Fibroblast of skin of left biceps (primary cell): ENCODE data around the gene PERP.
"Not testable (repeated sequence)": the region's sequence is repeated elsewhere in the genome, so short reads cannot be mapped to it uniquely, and the experiment has no call there.

Experiments used
- DNase-seq, 2 experiments: peaks; one replicate each; pipeline ENCODE4 v3.0.0-alpha.2; 2013; ENCODE audit warnings: low read depth in 2 of 2

The PERP gene

GRCh38 chr6:138105446-138105845 lies 1.8 kb downstream of the PERP start:
- DNase-seq, result no peak

- no peak for DNase-seq
These were observed 2.5 kb downstream of the PERP start for GRCh38 chr6:138104618-138105213.

GRCh38 chr6:138103871-138104270 lies 3.3 kb downstream of the PERP start:
- no peak for DNase-seq

GRCh38 chr6:138101946-138102731 lies 5.1 kb downstream of the PERP start:
- DNase-seq, result peak; percentile 15 to 28

GRCh38 chr6:138099832-138100231 lies 7.4 kb downstream of the PERP start:
- peak; percentile 51 to 59 for DNase-seq

- DNase-seq, result no peak
These were observed 8.9 kb downstream of the PERP start for GRCh38 chr6:138098306-138098705.

- DNase-seq, result no peak
These were observed 13.0 kb downstream of the PERP start for GRCh38 chr6:138094260-138094659.

GRCh38 chr6:138093632-138094031 lies 13.6 kb downstream of the PERP start:
- no peak for DNase-seq

- no peak for DNase-seq
These were observed 14.5 kb downstream of the PERP start for GRCh38 chr6:138092686-138093085.

GRCh38 chr6:138089325-138089724 lies 17.9 kb downstream of the PERP start:
- DNase-seq, result no peak

- DNase-seq, result peak; percentile 33
These were observed 18.9 kb downstream of the PERP start for GRCh38 chr6:138088326-138088762.

- no peak for DNase-seq
These were observed 19.5 kb downstream of the PERP start for GRCh38 chr6:138087593-138088325.

- no peak for DNase-seq
These were observed 20.5 kb downstream of the PERP start for GRCh38 chr6:138086573-138087196.

GRCh38 chr6:138085839-138086222 lies 21.4 kb downstream of the PERP start:
- no peak for DNase-seq

GRCh38 chr6:138084904-138085838 lies 22.0 kb downstream of the PERP start:
- no peak for DNase-seq

GRCh38 chr6:138082232-138082631 lies 25.0 kb downstream of the PERP start:
- DNase-seq, result no peak

GRCh38 chr6:138079556-138079955 lies 27.7 kb downstream of the PERP start:
- DNase-seq, result not testable (repeated sequence)

GRCh38 chr6:138078491-138078890 lies 28.7 kb downstream of the PERP start:
- DNase-seq, result no peak

GRCh38 chr6:138073264-138073663 lies 34.0 kb downstream of the PERP start:
- DNase-seq, result no peak

- DNase-seq, result no peak
These were observed 43.5 kb downstream of the PERP start for GRCh38 chr6:138063726-138064125.

GRCh38 chr6:138054982-138055381 lies 52.2 kb downstream of the PERP start:
- no peak for DNase-seq
